ENCODE data around the gene TEX22. TPM values are rescaled to one million over a fixed set of nuclear protein-coding genes. Genes with fewer than 3 reads are reported as not detected.

The TEX22 gene
- total and polyA plus RNA-seq, 5 donors = 0.05 to 1.9 (median 0.61) TPM

GRCh38 chr14:105445901-105446845 is 47.8 kb downstream of the TEX22 start:
- intact Hi-C loops (cut with DNase I) = loop anchor here in 2 of 4 donors (5.0 kb wide), 2 partner anchors 41 to 74 kb away; partner anchors contain the start of gene CRIP1 (in 1 of the 2)
- DNase-seq (peak; percentile 17 to 52 (median 39)), ATAC-seq (no peak)
- H3K27ac ChIP-seq (ENCODE audit: low read length) = no peak overlapping the region
- no peaks in the 10 kb centered on the region for H3K27me3 ChIP-seq (ENCODE audit: control insufficient read depth, insufficient read depth)
- WGBS = 83% methylated on average over 26 of the region's 26 CpGs
- H3K4me3 ChIP-seq (ENCODE audit: low read length) = no peak overlapping the region
- H3K9me3 ChIP-seq (ENCODE audit: control insufficient read depth, low read length) = no peaks in the 10 kb centered on the region
- H3K4me1 ChIP-seq (ENCODE audit: control insufficient read depth, insufficient read depth, low read length) = no peaks in the 10 kb centered on the region

GRCh38 chr14:105446971-105447370 is 48.6 kb downstream of the TEX22 start:
- H3K4me3 ChIP-seq (ENCODE audit: low read length) = no peak overlapping the region
- DNase-seq (peak in 2 of 3 donors; percentile 27 to 37), ATAC-seq (no peak)
- no peaks in the 10 kb centered on the region for H3K9me3 ChIP-seq (ENCODE audit: control insufficient read depth, low read length)
- H3K4me1 ChIP-seq (ENCODE audit: control insufficient read depth, insufficient read depth, low read length) = no peaks in the 10 kb centered on the region
- H3K27me3 ChIP-seq (ENCODE audit: control insufficient read depth, insufficient read depth) = no peaks in the 10 kb centered on the region
- WGBS = 78% methylated on average over 14 of the region's 14 CpGs
- H3K27ac ChIP-seq (ENCODE audit: low read length) = no peak overlapping the region
- intact Hi-C loops (cut with DNase I) = loop anchor here in 2 of 4 donors (5.0 kb wide), 2 partner anchors 40 to 75 kb away; partner anchors contain the start of gene CRIP1 (in 1 of the 2)

DNA sequence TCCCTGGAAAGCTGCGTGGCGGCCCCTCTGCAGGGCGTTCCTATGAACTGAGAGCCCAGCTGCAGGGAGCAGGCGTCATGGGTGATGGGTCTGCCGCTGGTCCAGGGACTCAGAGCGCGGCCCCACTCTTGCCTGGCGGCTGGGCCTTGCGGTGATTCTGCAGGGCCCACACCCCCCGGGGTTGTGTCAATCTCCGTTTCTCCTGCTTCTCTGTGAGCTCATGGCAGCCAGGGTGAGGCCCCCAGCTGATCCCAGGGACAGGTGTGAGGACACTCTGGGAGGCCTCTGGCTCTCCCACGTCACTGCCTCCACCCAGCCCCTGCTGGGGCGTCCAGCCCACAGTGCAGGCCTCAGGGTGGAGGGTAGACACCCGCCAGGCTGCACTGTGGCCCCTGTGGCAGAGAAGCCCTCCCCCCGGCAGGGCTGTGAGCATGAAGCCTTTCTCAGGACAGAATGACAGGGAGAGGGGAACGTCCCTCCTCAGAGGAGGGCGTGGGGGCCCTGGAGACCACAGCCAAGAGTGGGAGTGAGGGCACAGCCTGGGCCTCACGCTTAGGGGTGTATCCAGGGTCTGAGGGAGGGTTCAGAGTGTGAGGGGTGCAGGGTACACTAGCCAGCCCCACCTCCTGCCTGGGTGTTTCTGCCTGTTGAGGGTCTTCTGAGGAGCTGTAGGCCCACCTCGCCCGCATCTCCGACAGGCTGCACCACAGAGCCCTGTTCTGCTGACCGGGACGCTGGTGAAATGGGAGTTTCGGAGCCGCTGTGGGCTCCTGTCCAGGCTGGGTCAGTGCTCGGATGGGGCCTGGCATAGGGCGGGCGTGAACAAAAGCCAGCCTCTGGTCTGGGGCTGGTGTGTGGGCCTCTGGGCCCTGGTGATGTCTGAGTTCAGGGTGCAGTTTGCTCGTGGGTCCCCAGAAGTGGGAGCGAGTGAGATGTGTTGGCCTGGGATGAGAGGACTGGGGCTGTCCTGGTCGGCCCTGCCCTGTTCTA is 49.6 kb downstream of the TEX22 start:
- DNase-seq (peak; percentile 18 to 61 (median 45)), ATAC-seq (peak; percentile 1 to 6)
- H3K27me3 ChIP-seq (ENCODE audit: control insufficient read depth, insufficient read depth) = no peaks in the 10 kb centered on the region
- H3K4me3 ChIP-seq (ENCODE audit: low read length) = no peak overlapping the region
- no peaks in the 10 kb centered on the region for H3K4me1 ChIP-seq (ENCODE audit: control insufficient read depth, insufficient read depth, low read length)
- WGBS = 75% methylated on average over 31 of the region's 31 CpGs
- H3K9me3 ChIP-seq (ENCODE audit: control insufficient read depth, low read length) = no peaks in the 10 kb centered on the region
- no peak overlapping the region for H3K27ac ChIP-seq (ENCODE audit: low read length)
- intact Hi-C loops (cut with DNase I) = loop anchor here in 2 of 4 donors (5.0 kb wide), 2 partner anchors 39 to 76 kb away; partner anchors contain the start of gene CRIP1 (in 1 of the 2)

DNA sequence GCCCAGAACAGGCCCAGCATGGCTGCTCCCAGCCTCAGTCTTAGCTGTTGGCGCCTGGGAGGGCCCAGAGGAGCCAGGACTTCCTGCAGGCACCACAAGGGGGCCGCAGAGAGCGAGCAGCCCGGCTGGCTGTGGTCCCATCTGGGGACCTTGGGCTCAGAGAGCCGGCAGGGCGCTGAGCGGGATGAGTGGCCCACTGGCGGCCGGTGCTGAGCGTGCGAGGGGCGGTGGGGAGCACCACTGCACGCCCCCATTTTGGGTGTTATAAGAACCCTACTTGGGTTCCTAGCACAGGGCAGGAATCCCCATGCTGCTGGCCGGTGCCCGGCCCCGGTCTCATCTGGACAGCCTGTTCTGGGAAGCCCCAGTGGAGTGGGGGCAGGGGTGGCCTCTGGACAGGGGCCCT is 50.4 kb downstream of the TEX22 start:
- no peak overlapping the region for H3K4me3 ChIP-seq (ENCODE audit: low read length)

GRCh38 chr14:105449276-105450122 is 51.2 kb downstream of the TEX22 start:
- WGBS = 86% methylated on average over 47 of the region's 47 CpGs
- intact Hi-C loops (cut with DNase I) = loop anchor here in 2 of 4 donors (5.0 kb wide), 2 partner anchors 38 to 77 kb away; partner anchors contain the start of gene CRIP1 (in 1 of the 2)
- DNase-seq = peak; percentile 20 to 70 (median 56)
- H3K9me3 ChIP-seq (ENCODE audit: control insufficient read depth, low read length) = no peaks in the 10 kb centered on the region
- no peak overlapping the region for H3K27ac ChIP-seq (ENCODE audit: low read length)
- H3K27me3 ChIP-seq (ENCODE audit: control insufficient read depth, insufficient read depth) = no peaks in the 10 kb centered on the region
- H3K4me3 ChIP-seq (ENCODE audit: low read length) = no peak overlapping the region
- no peaks in the 10 kb centered on the region for H3K4me1 ChIP-seq (ENCODE audit: control insufficient read depth, insufficient read depth, low read length)
- ATAC-seq = peak; percentile 1 to 19

More for the DNA sequence above, 50.4 kb downstream of the TEX22 start:
- no peaks in the 10 kb centered on the region for H3K4me1 ChIP-seq (ENCODE audit: control insufficient read depth, insufficient read depth, low read length)
- H3K27ac ChIP-seq (ENCODE audit: low read length) = no peak overlapping the region
- ATAC-seq = peak; percentile 87 to 88
- no peaks in the 10 kb centered on the region for H3K27me3 ChIP-seq (ENCODE audit: control insufficient read depth, insufficient read depth)
- no peaks in the 10 kb centered on the region for H3K9me3 ChIP-seq (ENCODE audit: control insufficient read depth, low read length)
- WGBS = 24% methylated on average over 16 of the region's 16 CpGs
- intact Hi-C loops (cut with DNase I) = loop anchor here in 2 of 4 donors (5.0 kb wide), 2 partner anchors 39 to 76 kb away; partner anchors contain the start of gene CRIP1 (in 1 of the 2)
- DNase-seq = peak; percentile 77 to 93 (median 93)

DNA sequence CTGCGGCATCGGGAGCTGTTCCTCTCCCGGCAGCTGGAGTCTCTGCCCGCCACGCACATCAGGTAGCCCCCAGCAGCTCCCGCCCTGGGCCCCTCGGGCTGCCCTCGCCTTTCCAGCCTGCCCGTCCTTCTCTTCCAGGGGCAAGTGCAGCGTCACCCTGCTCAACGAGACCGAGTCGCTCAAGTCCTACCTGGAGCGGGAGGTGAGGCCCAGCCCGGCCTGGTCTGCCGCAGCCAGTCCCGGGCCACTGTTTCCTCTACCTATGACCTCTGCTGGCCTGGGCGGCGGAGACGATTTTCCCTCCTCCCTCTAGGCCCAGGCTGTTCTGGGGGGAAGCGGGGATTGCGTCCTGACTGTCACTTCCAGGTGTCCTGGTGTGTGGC is 51.8 kb downstream of the TEX22 start:
- intact Hi-C loops (cut with DNase I) = no loop called here
- ATAC-seq (no peak), DNase-seq (peak in 1 of 3 donors; percentile 55)
- Histone ChIP-seq H3K4me3 (ENCODE audit: low read length) (no peak overlapping the region), H3K27ac (ENCODE audit: low read length) (no peak overlapping the region), H3K4me1 (ENCODE audit: control insufficient read depth, insufficient read depth, low read length) (no peaks in the 10 kb centered on the region), H3K27me3 (ENCODE audit: control insufficient read depth, insufficient read depth) (no peaks in the 10 kb centered on the region), H3K9me3 (ENCODE audit: control insufficient read depth, low read length) (no peaks in the 10 kb centered on the region)
- WGBS = 84% methylated on average over 22 of the region's 22 CpGs

DNA sequence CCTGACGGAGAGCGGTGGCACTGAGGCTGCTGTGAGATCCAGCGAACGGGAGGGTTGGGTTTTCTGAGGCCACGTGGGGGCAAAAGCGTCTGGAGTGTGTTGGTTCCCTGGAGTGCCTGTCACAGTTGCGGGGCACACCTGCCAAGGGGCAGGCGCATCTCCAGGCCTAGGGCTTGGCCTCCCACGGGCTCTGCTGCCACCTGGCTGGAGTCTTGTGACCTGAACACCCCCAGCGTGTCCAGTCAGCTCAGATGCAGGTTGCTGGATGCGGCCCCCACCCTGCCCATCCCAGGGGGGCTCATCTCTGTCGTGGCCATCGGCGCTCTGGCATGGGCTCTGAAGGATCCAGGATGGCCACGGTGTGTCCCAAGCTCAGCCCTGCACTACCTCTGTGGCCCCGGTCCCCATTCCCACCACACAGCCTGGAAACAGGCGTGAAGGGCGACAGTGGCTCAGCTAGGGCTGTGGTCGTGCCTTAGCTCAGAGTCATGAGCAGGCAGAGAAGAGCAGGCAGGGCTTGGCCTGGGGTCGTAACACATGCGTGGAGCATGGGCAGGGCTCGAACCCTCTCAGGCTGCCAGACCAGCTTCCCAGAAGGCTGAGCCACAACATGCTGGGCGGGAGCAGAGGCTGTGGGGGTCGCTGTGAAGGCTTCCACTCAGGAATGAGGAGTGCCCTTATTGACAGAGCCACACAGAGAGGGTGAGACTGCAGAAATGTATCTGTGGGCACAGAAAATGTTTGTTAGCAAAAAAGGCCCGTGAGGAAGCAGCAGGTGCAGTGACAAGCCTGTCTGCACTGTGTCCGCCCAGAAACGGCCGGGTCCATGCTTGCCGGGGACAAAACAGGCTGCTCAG is 52.8 kb downstream of the TEX22 start:
- DNase-seq (peak in 2 of 3 donors; percentile 43 to 53), ATAC-seq (no peak)
- Histone ChIP-seq H3K9me3 (ENCODE audit: control insufficient read depth, low read length) (no peaks in the 10 kb centered on the region), H3K27me3 (ENCODE audit: control insufficient read depth, insufficient read depth) (no peaks in the 10 kb centered on the region), H3K4me3 (ENCODE audit: low read length) (no peak overlapping the region), H3K4me1 (ENCODE audit: control insufficient read depth, insufficient read depth, low read length) (no peaks in the 10 kb centered on the region), H3K27ac (ENCODE audit: low read length) (no peak overlapping the region)
- WGBS = 90% methylated on average over 29 of the region's 29 CpGs
- intact Hi-C loops (cut with DNase I) = no loop called here

GRCh38 chr14:105452963-105453362 is 54.6 kb downstream of the TEX22 start:
- 88% methylated on average over 14 of the region's 14 CpGs for WGBS
- no peak overlapping the region for H3K4me3 ChIP-seq (ENCODE audit: low read length)
- intact Hi-C loops (cut with DNase I) = no loop called here
- H3K9me3 ChIP-seq (ENCODE audit: control insufficient read depth, low read length) = no peaks in the 10 kb centered on the region
- no peaks in the 10 kb centered on the region for H3K4me1 ChIP-seq (ENCODE audit: control insufficient read depth, insufficient read depth, low read length)
- DNase-seq = peak in 2 of 3 donors; percentile 43 to 52
- H3K27ac ChIP-seq (ENCODE audit: low read length) = no peak overlapping the region
- H3K27me3 ChIP-seq (ENCODE audit: control insufficient read depth, insufficient read depth) = no peaks in the 10 kb centered on the region
- ATAC-seq = no peak

DNA sequence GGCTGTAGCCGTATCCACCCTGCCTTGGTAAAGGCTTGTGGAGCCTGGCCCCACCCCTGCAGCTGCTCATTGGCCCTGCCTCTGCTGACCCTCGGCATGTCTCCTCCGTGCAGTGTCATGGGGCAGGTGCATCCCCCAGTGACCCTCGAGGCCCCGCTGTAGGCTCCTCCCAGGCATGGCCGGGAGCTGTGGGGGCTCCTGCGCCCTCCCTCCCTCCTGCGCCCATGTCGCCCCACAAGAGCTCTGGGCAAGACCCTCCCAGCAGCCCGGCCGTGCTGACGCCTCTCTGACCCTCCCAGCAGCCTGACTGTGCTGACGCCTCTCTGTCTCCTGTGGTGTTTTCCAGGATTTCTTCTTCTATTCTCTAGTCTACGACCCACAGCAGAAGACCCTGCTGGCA is 55.5 kb downstream of the TEX22 start:
- DNase-seq (peak in 2 of 3 donors; percentile 37 to 44), ATAC-seq (no peak)
- Histone ChIP-seq H3K9me3 (ENCODE audit: control insufficient read depth, low read length) (no peaks in the 10 kb centered on the region), H3K27me3 (ENCODE audit: control insufficient read depth, insufficient read depth) (no peaks in the 10 kb centered on the region), H3K4me3 (ENCODE audit: low read length) (no peak overlapping the region), H3K27ac (ENCODE audit: low read length) (no peak overlapping the region), H3K4me1 (ENCODE audit: control insufficient read depth, insufficient read depth, low read length) (no peaks in the 10 kb centered on the region)
- WGBS = 89% methylated on average over 14 of the region's 14 CpGs
- intact Hi-C loops (cut with DNase I) = no loop called here

Measured in right cardiac atrium (tissue), 5 donors.